Hepatocyte (in vitro differentiated cells): Measurements from ENCODE around the gene TRIM15. TPM values are rescaled to one million over a fixed set of nuclear protein-coding genes. Genes with fewer than 3 reads are reported as not detected.
A peak's percentile ranks its signal among the peaks of the same experiment; 100 is the strongest.

Experiments used
- DNase-seq: peaks from one replicate; pipeline ENCODE4 v3.0.0-alpha.2; 2016; ENCODE audit warnings: low spot score
- H2AFZ ChIP-seq: fragments of 200-600 bp; sonication (generic); 2 replicates; pipeline ENCODE4 v1.6.0; 2016; ENCODE audit warnings: antibody characterized with exemption, mild to moderate bottlenecking
- H3K27ac ChIP-seq: fragments of 200-600 bp; sonication (generic); 2 replicates; pipeline ENCODE4 v1.5.1; 2016; ENCODE audit warnings: mild to moderate bottlenecking
- H3K27me3 ChIP-seq: fragments of 200-600 bp; sonication (generic); 2 replicates; pipeline ENCODE4 v1.6.1; 2016
- H3K36me3 ChIP-seq: fragments of 200-600 bp; sonication (generic); replicated peaks from 2 replicates; pipeline ENCODE4 v1.5.1; 2016; ENCODE audit warnings: low read depth; ENCODE audit not compliant: insufficient read depth
- H3K4me1 ChIP-seq: fragments of 200-600 bp; sonication (generic); 2 replicates; pipeline ENCODE4 v1.5.1; 2016; ENCODE audit warnings: mild to moderate bottlenecking, moderate library complexity; ENCODE audit not compliant: insufficient read depth
- H3K4me2 ChIP-seq: fragments of 200-600 bp; sonication (generic); 2 replicates; pipeline ENCODE4 v1.6.0; 2016
- H3K4me3 ChIP-seq: fragments of 200-600 bp; sonication (generic); 2 replicates; pipeline ENCODE4 v1.5.1; 2016; ENCODE audit warnings: mild to moderate bottlenecking
- H3K79me2 ChIP-seq: fragments of 200-600 bp; sonication (generic); 2 replicates; pipeline ENCODE4 v1.6.0; 2017; ENCODE audit warnings: mild to moderate bottlenecking
- H3K9me2 ChIP-seq: fragments of 200-600 bp; sonication (generic); replicated peaks from 2 replicates; pipeline ENCODE4 v1.6.0; 2017; ENCODE audit warnings: mild to moderate bottlenecking; ENCODE audit not compliant: insufficient read depth
- H3K9me3 ChIP-seq: fragments of 200-600 bp; sonication (generic); 2 replicates; pipeline ENCODE4 v1.5.1; 2016; ENCODE audit warnings: low read depth, mild to moderate bottlenecking
- H4K20me1 ChIP-seq: fragments of 200-600 bp; sonication (generic); 2 replicates; pipeline ENCODE4 v1.6.0; 2016; ENCODE audit warnings: mild to moderate bottlenecking; ENCODE audit not compliant: insufficient read depth, poor library complexity, severe bottlenecking
- CTCF ChIP-seq: fragments of 200-600 bp; sonication (generic); IDR thresholded peaks from 2 replicates; pipeline ENCODE4 v1.5.1; 2016; ENCODE audit warnings: antibody characterized with exemption, mild to moderate bottlenecking; ENCODE audit not compliant: poor library complexity
- EZH2 ChIP-seq: fragments of 200-600 bp; sonication (generic); IDR thresholded peaks from 2 replicates; pipeline ENCODE4 v1.6.1; 2016; ENCODE audit warnings: antibody characterized with exemption, mild to moderate bottlenecking, borderline replicate concordance
- EZH2phosphoT487 ChIP-seq: fragments of 200-600 bp; sonication (generic); IDR thresholded peaks from one replicate; pipeline ENCODE4 v1.6.1; 2018; ENCODE audit warnings: antibody characterized with exemption, mild to moderate bottlenecking, low read depth, moderate library complexity; ENCODE audit not compliant: unreplicated experiment, severe bottlenecking
- WGBS: methylation state at CpG from one replicate; pipeline ENCODE4 v1.1.6; 2016; ENCODE audit warnings: low lambda C conversion rate; ENCODE audit errors: missing lambda C conversion rate; 5-methylcytosine and 5-hydroxymethylcytosine counted together
- polyA plus RNA-seq: library from polyadenylated mRNA; unstranded; fragments of >200 nt; fragmentation: Nextera tagmentation; extraction: Ambion mirVana; gene quantifications from 2 replicates; pipeline ENCODE4 v1.2.1, GENCODE V29; 2016
- total RNA-seq: library from RNA; depleted of rRNA; stranded (reverse); fragments of >200 nt; gene quantifications from 2 replicates; pipeline ENCODE4 v1.2.3, GENCODE V29; 2014

TRIM15 gene
- total and polyA plus RNA-seq, 2 experiments from 2014 or later: 1.2 to 2.6 TPM

- 100% methylated on average over 1 of the region's 1 CpG for WGBS
- H3K27ac ChIP-seq: no peak overlapping the region
- TF ChIP-seq EZH2phosphoT487: no peak
- no peaks in the 10 kb centered on the region for H3K9me2 ChIP-seq
- no peaks in the 10 kb centered on the region for H3K36me3 ChIP-seq
- DNase-seq: no peak
- no peak overlapping the region for H2AFZ ChIP-seq
- H4K20me1 ChIP-seq: peaks cover 53% of the 10 kb centered on the region
- peaks cover 81% of the 10 kb centered on the region for H3K79me2 ChIP-seq
- no peak overlapping the region for H3K4me3 ChIP-seq
- H3K9me3 ChIP-seq: no peaks in the 10 kb centered on the region
- no peak overlapping the region for H3K4me2 ChIP-seq
- H3K4me1 ChIP-seq: peaks cover 26% of the 10 kb centered on the region
- no peaks in the 10 kb centered on the region for H3K27me3 ChIP-seq
These were observed 40.8 kb downstream of the TRIM15 start for GRCh38 chr6:30204116-30204515.

- Histone ChIP-seq H3K9me2 (no peaks in the 10 kb centered on the region), H3K4me3 (no peak overlapping the region), H3K4me2 (no peak overlapping the region), H3K79me2 (peaks cover 87% of the 10 kb centered on the region), H2AFZ (no peak overlapping the region), H4K20me1 (peaks cover 59% of the 10 kb centered on the region), H3K9me3 (no peaks in the 10 kb centered on the region), H3K27ac (peak overlapping the region; percentile 78), H3K27me3 (no peaks in the 10 kb centered on the region), H3K4me1 (peaks cover 33% of the 10 kb centered on the region), H3K36me3 (no peaks in the 10 kb centered on the region)
- TF ChIP-seq EZH2 (no peak), EZH2phosphoT487 (no peak), CTCF (no peak)
- no peak for DNase-seq
- 94% methylated on average over 7 of the region's 7 CpGs for WGBS
These were observed 42.8 kb downstream of the TRIM15 start for GRCh38 chr6:30206152-30206551.

- Histone ChIP-seq H3K79me2 (peaks cover 90% of the 10 kb centered on the region), H3K27ac (peak overlapping the region; percentile 78), H3K4me2 (peak overlapping the region; percentile 65), H4K20me1 (peaks cover 67% of the 10 kb centered on the region), H3K9me2 (no peaks in the 10 kb centered on the region), H3K4me1 (peaks cover 36% of the 10 kb centered on the region), H2AFZ (no peak overlapping the region), H3K9me3 (no peaks in the 10 kb centered on the region), H3K4me3 (no peak overlapping the region), H3K36me3 (no peaks in the 10 kb centered on the region), H3K27me3 (no peaks in the 10 kb centered on the region)
- no peak for TF ChIP-seq EZH2
- TF ChIP-seq CTCF: no peak
- TF ChIP-seq EZH2phosphoT487: no peak
- WGBS: 32% methylated on average over 11 of the region's 11 CpGs
- peak; percentile 54 for DNase-seq
These were observed 43.7 kb downstream of the TRIM15 start for GRCh38 chr6:30206799-30207618.

- no peaks in the 10 kb centered on the region for H3K9me3 ChIP-seq
- peaks cover 89% of the 10 kb centered on the region for H3K79me2 ChIP-seq
- H3K27ac ChIP-seq: peak overlapping the region; percentile 78
- TF ChIP-seq EZH2: no peak
- no peak for TF ChIP-seq CTCF
- no peak for TF ChIP-seq EZH2phosphoT487
- H3K27me3 ChIP-seq: no peaks in the 10 kb centered on the region
- H3K4me3 ChIP-seq: no peak overlapping the region
- 62% methylated on average over 4 of the region's 4 CpGs for WGBS
- H3K4me2 ChIP-seq: peak overlapping the region; percentile 65
- peaks cover 38% of the 10 kb centered on the region for H3K4me1 ChIP-seq
- no peak overlapping the region for H2AFZ ChIP-seq
- no peak for DNase-seq
- no peaks in the 10 kb centered on the region for H3K36me3 ChIP-seq
- peaks cover 62% of the 10 kb centered on the region for H4K20me1 ChIP-seq
- H3K9me2 ChIP-seq: no peaks in the 10 kb centered on the region
These were observed 44.4 kb downstream of the TRIM15 start for GRCh38 chr6:30207619-30208295.
